HG03025 (cell line): ENCODE data around the gene BRF1.
"Not testable (repeated sequence)": the region's sequence is repeated elsewhere in the genome, so short reads cannot be mapped to it uniquely, and the experiment has no call there.

ENCODE experiments used
- ATAC-seq: cut with Tn5 transposase; IDR thresholded peaks from one replicate; pipeline ENCODE4 v1.9.1; 2021; ENCODE audit warnings: mild to moderate bottlenecking, moderate library complexity; ENCODE audit not compliant: unreplicated experiment, low FRiP score

BRF1 gene

DNA sequence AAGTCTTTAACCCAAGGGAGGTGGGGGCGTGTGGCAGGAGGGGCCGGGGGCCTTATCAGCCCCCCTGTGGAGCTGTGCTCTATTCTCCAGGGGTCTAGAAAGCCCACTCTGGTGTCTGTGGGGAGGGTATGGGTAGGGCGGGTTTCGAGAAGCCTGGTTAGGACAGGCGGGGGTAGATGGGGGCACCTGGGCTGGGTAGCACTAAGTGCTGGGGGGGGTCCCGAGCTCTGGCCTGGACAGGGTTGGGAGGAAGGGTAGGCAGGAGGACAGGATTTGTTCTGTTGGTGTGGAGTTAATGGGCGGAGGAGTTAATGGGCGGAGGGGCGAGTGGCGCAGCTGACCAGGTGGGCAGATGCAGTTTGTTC is 15.8 kb upstream of the BRF1 start:
- ATAC-seq = no peak

DNA sequence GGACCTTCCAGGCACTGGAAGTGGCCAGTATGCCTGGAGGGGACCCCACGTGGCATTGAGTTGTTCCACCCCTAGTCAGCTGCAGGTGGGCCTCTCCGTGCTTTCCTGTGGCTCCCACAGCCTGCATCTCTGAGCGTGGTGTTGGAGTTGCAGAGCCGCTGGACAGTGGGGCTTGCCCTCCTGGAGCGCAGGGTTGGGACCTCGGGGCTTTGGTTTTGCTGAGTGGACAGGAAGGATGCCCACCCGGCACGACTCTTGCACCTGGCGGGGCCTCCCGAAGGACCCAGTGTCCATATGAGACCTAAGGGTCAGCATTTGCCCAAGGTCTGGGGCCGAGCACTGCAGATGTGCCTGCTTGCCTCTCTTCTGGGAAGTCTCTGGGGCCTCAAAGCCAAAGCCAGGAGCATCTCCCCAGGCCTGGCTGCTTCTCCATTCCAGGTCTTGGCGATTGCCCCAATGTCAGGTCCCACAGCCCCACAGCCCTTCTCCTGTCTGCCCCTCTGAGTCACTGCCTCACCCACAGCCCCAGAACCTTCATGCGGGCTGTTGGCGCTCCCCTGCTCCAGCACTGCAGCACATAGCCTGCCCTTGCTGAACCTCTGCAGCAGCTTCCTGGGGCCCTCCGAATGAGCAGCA is 15.3 kb upstream of the BRF1 start:
- ATAC-seq = no peak

DNA sequence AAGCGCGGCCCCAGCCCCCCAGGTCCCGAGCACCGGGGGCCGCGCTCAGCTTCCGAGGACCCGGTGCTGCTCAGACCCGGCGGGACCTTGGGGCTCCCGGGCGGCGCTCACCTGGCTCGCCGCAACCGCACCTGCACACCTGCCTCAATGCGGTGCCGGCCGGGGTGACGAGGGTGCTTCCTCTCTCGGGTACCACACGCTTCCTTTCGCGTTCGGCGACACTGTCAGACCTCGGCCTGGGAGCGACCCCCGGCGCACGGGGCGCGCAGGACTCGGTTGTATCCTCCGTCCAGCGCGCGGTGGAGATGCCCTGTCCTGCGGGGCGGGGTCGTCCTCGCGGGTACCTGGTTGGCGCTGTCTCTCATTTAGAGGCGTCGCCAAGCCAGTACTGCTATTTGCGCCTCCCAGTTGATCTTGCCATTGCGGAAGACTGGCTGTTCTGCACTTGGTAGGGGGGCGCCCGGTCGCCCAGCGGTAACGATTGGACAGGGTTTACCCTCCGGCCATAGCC is 14.5 kb upstream of the BRF1 start:
- peak; percentile 17 for ATAC-seq

DNA sequence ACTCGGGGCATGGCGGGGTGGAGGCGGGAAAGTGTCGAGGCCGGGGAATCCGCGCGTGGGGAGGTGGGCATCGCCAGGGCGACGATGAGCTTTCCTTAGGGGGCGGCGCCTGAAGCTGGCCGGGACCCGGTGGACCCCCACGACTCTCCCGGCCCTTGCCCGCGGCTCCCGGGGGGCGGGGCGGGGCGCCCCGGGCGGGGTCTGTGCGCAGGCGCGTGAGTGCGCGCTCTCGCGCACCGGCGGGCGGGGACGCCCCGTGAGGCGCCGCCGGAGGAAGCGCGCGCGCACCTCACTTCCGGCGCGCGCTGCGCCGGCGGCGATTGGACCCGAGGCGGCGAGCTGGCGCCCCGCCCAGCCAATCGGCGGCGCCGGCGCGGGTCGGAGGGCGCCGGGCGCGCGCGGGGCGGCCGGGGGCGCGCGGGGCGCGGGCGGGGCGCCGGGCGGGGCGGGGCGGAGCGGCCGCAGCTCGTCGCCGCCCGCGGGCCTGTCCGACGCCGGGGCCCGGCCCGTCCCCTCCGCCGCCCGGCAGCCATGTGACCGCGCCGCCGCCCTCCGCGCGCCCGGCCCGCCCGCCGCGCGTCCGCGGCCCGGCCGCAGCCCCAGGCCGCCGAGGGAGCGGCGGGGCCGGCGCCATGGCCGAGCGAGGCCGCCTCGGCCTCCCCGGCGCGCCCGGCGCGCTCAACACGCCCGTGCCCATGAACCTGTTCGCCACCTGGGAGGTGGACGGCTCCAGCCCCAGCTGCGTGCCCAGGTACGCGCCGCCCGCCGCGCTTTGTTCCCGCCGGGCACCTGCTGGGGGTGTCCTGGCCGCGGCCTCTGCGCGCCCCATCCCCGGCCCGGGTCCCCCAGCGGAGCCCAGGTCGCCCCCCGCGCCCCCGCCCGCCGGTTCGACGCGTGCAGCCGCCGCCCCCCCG is 13.7 kb upstream of the BRF1 start, which contains the start of gene PACS2:
TSS of gene PACS2 (plus strand) at position 462 of the 914 bp plus-strand sequence. CDS start at position 633, 171 bp downstream.
- ATAC-seq = peak; percentile 56

DNA sequence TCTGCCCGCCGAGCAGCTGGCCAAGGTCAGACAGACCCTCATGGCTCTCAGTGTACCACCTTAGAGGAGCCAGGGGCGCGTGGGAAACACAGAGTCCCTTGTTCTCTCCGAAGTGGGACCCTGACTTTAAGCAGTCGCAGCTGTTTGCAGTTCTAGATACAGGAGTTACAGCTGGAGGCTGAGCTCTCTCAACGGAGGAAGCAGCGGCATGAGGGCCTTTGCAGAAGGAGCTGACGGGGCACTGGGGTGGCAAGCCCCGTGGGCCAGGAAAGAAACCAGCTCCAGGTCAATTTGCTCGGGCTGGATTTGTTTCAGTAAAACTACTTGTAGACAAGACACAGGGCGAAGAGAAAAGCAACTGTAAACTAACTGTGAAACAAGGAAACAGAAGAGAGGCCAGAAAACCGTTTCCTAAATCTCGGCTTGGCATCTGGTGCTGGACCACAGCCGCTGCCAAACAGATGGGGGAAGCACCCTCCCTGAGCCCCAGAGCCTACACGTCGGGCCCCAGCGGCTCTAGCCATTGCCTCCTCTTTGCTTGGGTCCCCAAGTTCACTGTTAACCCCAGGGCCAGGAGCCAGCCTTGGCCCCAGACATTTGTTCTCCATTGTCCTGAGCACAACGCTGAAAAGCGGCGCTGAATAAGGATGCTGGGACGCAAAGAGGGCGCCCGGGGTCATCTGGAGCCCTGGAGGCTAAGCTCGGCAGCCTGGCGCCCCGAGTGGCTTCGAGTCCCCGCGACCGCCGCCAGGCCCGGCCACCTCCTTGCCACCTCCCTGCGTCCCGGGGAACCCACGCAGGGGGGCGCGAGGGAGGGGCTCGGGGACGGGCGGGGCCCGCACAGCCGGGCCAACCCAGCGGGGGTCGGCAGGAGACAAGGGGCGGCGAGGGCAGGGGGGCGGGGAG is 12.8 kb upstream of the BRF1 start:
- peak; percentile 7 for ATAC-seq

DNA sequence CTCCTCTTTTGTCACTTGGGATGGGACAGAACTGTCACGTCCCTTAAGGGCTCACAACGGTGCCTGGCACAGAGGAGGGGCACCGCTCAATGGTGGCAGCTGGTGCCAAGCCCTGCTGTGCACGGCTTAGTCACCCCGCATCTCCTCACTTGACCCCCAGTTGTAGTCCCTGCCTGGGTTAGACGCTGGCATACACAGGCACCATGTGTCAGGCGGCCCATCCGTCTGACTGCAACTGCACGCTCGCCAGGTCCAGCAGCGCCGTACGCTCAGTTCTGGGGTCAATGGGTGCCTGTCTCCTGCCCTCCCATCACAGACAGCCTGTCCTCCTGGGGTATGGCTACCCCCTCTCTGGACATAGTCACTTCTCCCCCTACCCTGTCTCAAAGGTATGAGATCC is 12.2 kb upstream of the BRF1 start:
- ATAC-seq = no peak

DNA sequence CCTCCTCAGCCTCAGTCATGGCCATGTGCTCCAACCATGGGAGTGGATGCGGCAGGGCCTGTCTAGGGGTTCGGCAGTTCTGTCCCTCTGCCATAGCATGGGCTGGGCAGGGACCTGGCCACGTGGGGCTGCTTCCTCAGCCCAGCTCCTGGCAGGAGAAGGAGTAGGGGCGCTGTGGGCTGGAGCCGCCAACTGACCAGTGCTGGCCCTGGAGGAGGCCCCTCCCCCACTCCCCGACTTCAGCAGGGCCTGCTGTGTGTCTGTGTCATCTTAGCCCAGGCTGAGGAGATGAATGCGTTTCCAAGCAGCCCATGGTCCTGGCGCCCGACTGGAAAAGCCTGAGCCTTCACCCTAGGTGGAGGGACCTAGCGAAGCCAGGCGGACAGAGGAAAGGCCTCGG is 11.0 kb upstream of the BRF1 start:
- no peak for ATAC-seq

DNA sequence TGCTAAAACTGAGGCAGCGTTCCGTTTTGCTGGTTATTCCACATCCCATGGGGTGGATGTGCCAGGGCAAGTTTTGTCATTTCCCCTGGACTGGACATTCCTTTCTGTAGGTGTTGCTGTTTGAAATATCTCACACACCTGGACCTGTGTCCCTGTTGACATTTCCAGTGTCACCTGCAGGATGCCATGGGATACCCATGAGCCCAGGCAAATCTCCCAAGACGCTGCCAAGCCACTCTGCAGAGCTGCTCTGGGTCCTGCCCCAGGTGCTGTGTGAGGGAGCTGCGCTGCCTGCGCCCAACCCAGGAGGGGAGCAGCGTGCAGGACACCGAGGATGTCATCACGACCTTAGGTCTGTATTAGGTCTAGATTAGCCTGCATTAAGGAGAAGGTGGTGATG is 8.6 kb upstream of the BRF1 start:
- ATAC-seq = no peak

DNA sequence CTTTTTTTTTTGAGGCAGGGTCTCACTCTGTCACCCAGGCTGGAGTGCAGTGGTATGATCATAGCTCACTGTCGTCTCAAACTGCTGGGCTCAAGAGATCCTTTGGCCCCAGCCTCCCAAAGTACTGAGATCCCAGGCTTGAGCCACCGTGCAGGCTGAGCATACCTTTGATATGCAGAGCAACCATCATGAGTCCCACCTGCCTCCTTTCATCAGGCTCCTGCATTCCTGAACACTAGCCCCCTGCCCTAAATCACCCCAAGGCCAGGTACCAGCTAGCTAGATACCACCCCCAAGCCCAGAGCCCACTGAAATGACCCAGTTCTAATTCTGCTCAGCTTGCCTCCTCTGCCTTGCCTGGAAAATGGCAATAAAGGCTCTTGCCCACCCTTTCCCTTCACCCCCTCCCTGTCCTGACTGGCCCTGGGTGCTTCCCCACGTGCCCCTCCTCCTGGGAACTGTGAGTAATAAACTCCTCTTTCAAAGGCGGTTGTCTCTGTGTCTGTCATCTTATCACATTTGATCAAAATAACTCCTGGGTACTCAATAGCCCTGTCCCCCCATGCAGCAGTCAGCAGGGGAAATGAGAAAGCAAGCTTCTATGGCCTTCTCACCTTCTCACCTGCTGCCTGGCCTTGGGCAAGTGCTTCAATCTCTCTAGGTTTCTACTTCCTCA is 6.4 kb upstream of the BRF1 start:
- ATAC-seq = no peak

DNA sequence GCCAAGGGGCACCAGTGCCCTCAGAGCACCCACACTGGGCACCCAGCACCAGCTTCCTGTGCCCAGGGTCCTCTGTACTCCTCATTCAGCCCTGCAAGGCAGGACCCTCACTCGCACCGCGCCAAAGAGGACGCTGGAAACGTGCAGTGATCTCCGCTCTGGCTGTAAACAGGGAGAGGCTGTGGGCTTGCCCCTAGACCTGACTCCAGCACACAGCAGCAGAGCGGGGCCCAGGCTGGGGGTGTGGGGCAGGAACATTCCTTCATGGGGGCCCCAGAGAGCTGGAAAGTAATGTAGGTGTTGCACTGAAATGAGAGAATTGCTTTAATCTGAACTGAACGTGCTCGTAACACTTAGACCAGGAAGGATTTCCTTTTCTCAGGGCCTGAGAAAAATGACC is 5.0 kb upstream of the BRF1 start:
- no peak for ATAC-seq

DNA sequence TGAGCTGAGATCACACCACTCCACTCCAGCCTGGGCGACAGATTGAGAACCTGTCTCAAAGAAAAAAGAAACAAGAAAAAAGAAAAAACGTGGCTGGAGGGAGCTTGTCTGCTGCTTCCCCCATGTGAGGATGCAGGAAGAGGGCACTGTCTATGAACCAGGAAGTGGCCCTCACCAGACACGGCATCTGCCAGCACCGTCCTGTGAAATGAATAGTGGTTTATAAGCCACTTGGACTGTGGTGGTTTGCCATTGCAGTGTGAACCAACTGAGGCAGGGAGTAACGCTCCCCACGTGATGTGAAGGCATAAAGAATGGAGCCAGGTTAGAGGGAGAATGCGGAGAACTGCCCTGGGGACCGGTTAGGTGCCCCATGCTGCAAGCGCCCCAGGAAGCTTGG is 4.5 kb upstream of the BRF1 start:
- ATAC-seq = no peak

DNA sequence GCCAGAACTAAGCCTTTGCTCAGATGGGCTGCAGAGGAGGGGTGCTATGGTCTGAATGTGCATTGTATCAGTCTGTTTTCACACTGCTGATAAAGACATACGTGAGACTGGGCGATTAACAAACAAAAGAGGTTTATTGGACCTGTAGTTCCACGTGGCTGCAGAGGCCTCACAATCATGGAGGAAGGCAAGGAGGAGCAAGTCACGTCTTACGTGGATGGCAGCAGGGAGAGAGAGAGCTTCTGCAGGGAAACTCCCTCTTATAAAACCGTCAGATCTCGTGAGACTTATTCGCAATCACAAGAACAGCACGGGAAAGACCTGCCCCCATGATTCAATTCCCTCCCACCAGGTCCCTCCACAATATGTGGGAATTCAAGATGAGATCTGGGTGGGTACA is 3.8 kb upstream of the BRF1 start:
- ATAC-seq = no peak

DNA sequence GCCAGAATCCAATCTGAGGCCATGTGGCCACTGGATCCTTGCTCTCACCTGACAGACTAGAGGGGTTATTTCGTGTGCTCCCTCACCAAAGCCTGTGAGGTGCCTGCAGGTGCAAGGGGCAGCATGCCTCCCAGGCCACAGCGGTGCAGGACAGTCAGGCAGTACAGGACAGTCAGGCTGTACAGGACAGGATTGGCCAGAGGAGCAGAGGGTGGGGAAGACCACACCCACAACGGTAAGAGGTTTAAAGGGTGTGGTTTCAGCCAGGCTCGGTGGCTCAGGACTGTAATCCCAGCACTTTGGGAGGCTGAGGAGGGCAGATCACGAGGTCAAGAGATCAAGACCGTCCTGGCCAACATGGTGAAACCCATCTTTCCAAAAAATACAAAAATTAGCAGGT is 3.1 kb upstream of the BRF1 start:
- no peak for ATAC-seq

DNA sequence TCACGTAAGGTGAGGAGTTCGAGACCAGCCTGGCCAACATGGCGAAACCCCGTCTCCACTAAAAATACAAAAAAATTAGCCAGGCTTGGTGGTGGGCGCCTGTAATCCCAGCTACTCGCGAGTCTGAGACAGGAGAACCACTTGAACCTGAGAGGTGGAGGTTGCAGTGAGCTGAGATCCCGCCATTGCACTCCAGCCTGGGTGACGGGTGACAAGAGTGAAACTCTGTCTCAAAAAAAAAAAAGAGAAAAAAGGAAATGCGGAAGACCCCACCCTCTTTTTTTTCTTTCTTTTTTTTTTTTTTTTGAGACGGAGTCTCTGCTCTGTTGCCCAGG is 1.1 kb upstream of the BRF1 start:
- not testable (repeated sequence) for ATAC-seq

DNA sequence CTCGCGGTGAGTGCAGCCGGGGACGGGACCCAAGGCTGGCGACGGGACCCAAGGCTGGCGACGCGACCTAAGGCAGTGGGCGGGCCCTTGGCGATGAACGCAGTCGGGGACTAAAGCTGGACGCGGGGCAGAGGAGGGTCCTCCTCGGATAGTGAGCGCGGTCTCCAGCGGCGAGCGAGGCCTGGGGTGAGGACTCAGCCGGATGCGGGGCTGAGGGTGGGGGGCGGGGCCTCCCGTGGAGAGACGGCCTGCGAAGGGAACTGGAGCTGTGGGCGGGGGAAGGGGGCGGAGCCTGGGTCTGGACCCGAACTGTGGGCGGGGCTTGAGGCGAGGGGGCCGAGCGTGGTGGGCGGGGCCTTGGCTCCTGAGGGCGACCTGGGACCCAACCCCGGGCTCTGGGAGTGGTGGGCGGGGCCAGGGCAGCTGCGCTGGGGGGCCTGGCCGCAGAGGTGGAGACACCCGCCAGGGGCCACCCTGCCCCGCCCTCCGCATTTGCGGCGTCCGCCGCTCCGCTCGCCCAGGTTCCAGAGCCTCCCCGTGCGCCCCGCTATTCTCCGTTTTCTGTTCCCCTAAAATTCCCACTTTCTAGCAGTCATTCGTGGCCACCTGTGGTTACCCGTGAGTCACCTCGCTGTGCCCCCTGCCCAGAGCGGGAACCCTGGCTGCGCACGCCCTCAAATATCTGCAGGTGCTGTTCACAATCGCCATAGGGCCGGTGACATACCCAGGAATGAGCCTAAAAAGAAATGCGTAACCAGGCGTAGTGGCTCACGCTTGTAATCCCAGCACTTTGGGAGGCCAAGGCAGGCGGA is 508 bp upstream of the BRF1 start:
- ATAC-seq = peak; percentile 53

DNA sequence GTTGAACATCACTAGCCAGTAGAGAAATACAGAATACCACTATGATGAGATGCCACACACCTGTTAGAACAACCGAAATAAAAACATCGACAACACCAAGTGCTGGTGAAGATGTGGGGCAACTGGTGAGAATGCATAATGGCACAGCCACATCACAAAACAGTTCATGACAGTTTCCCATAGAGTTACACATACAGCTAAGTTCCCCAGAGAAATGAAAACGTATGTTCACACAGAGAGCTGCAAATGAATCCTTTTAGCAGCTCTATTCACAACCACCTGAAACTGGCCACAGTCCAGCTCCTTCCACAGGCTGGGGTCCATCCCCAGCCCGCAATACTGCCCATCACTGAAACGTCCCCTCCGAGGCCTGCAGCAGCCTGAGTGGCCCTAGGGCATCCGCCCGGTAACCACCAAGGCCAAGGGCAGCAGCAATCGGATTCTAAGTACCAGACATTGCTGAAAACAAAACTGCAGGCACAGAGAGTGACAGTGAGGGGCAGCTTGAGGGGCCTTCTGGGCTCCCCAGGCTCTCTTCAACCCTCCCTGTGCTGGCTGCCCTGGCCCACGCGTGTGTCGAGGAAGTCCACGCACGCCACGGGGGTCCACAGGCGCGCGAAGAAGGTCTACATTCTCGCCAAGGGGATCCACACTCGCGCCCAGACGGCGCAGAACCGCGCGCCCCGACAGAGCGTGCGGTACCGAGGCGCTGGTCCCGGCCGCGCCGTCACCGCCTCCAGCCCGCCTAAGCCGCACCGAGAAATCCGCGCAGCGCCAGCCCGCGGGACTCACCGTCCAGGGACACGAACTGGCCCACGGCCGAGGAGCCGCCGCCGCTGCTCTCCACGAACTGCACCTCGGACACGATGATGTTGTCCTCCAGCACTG is 903 bp downstream of the BRF1 start:
- ATAC-seq = peak; percentile 22

DNA sequence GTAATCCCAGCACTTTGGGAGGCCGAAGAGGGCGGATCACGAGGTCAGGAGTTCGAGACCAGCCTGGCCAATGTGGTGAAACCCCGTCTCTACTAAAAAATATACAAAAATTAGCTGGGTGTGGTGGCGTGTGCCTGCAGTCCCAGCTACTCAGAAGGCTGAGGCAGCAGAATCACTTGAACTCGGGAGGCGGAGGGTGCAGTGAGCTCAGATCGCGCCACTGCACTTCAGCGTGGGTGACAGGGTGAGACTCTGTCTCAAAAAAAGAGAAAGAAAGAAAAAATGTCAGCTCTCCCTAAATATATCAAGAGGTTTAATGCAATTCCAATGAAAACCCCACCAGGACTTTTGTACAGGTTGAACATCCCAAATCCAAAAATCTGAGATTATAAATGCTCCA is 3.5 kb downstream of the BRF1 start:
- not testable (repeated sequence) for ATAC-seq

DNA sequence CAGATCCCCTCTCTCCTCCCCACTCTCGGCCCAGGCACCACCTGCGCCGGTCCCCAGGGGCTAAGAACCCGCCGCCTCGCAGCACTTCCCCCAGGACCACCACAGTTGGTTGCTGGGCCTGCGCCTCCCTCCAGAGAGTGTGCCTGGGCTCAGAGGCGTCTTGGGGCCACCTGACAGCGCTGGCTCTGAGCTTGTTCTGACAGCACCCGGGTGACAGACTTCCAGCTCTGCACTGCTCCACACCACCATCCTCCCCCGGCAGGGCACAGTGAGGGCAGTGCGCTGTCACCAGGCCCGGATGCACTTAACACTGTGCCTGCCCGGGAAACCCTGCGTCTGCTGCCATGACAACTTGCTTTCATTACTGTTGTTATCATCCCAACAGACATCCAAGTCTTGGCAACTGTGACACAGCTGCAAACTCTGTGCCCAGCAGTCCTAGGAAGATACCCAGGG is 6.6 kb downstream of the BRF1 start:
- ATAC-seq = no peak
